HCT116 (cell line): Measurements from ENCODE around the gene AMBP. TPM values are rescaled to one million over a fixed set of nuclear protein-coding genes. Genes with fewer than 3 reads are reported as not detected.

Experiments
- ATAC-seq: fragments of 200-7000 bp; cut with Tn5 transposase; 2 replicates; pipeline ENCODE4 v1.9.1; 2020; ENCODE audit warnings: mild to moderate bottlenecking, moderate library complexity
- BruUV-seq: library from RNA; stranded (reverse); fragments of 400-500 nt; replicated peaks from 2 replicates; lab custom pipeline; 2021; lab: Mats Ljungman, UMichigan
- CTCF ChIA-PET: fragments of 300-600 bp; sonication (Branson Sonifier 250); formaldehyde crosslinking; loops from one replicate; lab custom pipeline; 2021; ENCODE audit warnings: antibody characterized with exemption; lab: Charles Lee
- POLR2A ChIA-PET: fragments of 300-600, 350-600 bp; sonication (Branson Sonifier 250); formaldehyde crosslinking; loops from one replicate; lab custom pipeline; 2021; ENCODE audit warnings: antibody characterized with exemption; lab: Charles Lee
- RAD21 ChIA-PET, 2 experiments: fragments of 300-600 bp; sonication (Branson Sonifier 250); formaldehyde crosslinking; loops; one replicate each; lab custom pipeline; 2023; ENCODE audit warnings: low total read pairs in 2 of 2; ENCODE audit not compliant: uncharacterized antibody in 2 of 2, unreplicated experiment in 2 of 2, low non-redundant PET in 1 of 2; lab: Charles Lee
- DNase-seq: peaks from one replicate; pipeline ENCODE4 v3.0.0-alpha.2; 2010; ENCODE audit warnings: low read depth, low spot score
- H2AFZ ChIP-seq: fragments of 200-600 bp; shearing (Covaris generic), sonication (generic); 2 replicates; pipeline ENCODE4 v1.6.1; 2017; ENCODE audit warnings: low read depth, mixed run types, mixed read lengths, antibody characterized with exemption, low read length; ENCODE audit not compliant: poor library complexity, severe bottlenecking
- H3K27ac ChIP-seq: 2 replicates; pipeline ENCODE4 v1.5.1; 2012; ENCODE audit warnings: low read depth, low read length
- H3K27me3 ChIP-seq: fragments of 200-600 bp; sonication (generic); 2 replicates; pipeline ENCODE4 v1.6.1; 2016; ENCODE audit warnings: mixed run types, low read length, mixed read lengths; ENCODE audit not compliant: insufficient read depth
- H3K36me3 ChIP-seq, 2 experiments: fragments of 200-500 bp in 1 of 2; fragments of 200-600 bp in 1 of 2; sonication (Bioruptor generic) in 1 of 2; sonication (generic) in 1 of 2; 2 replicates each; pipeline versions ENCODE4 v1.5.1 to v1.6.1; 2014 to 2016; ENCODE audit warnings: low read length in 2 of 2, inconsistent platforms in 1 of 2, mixed read lengths in 1 of 2, mixed run types in 1 of 2; ENCODE audit not compliant: insufficient read depth in 2 of 2, control insufficient read depth in 1 of 2
- H3K4me1 ChIP-seq, 2 experiments: fragments of 200-600 bp in 1 of 2; sonication (generic) in 1 of 2; 2 replicates each; pipeline versions ENCODE4 v1.5.1 to v1.6.1; 2012 to 2017; ENCODE audit warnings: low read length in 2 of 2, inconsistent platforms in 1 of 2, mild to moderate bottlenecking in 1 of 2, mixed read lengths in 1 of 2, mixed run types in 1 of 2, moderate library complexity in 1 of 2; ENCODE audit not compliant: insufficient read depth in 2 of 2, control insufficient read depth in 1 of 2
- H3K4me2 ChIP-seq: fragments of 200-600 bp; sonication (generic); 2 replicates; pipeline ENCODE4 v1.6.1; 2017; ENCODE audit warnings: mixed run types, low read length, mixed read lengths
- H3K4me3 ChIP-seq, 2 experiments: fragments of 200-600 bp in 1 of 2; sonication (generic) in 1 of 2; replicated peaks in 1 of 2; 2 replicates each; pipeline ENCODE4 v1.5.1; 2011 to 2016; ENCODE audit warnings: low read length in 2 of 2, control low read depth in 1 of 2, low read depth in 1 of 2, mild to moderate bottlenecking in 1 of 2, mixed read lengths in 1 of 2, mixed run types in 1 of 2
- H3K79me2 ChIP-seq: fragments of 200-600 bp; sonication (generic); 2 replicates; pipeline ENCODE4 v1.6.1; 2017; ENCODE audit warnings: mild to moderate bottlenecking, mixed run types, low read length, moderate library complexity, mixed read lengths; ENCODE audit not compliant: insufficient read depth
- H3K9ac ChIP-seq: fragments of 200-600 bp; sonication (generic); 2 replicates; pipeline ENCODE4 v1.6.1; 2016; ENCODE audit warnings: low read length, mixed read lengths
- H3K9me2 ChIP-seq: fragments of 200-600 bp; sonication (generic), shearing (Covaris generic); 2 replicates; pipeline ENCODE4 v1.6.1; 2017; ENCODE audit warnings: mixed run types, mild to moderate bottlenecking, moderate library complexity; ENCODE audit not compliant: insufficient read depth
- H3K9me3 ChIP-seq, 2 experiments: fragments of 200-500 bp in 1 of 2; fragments of 200-600 bp in 1 of 2; sonication (Bioruptor generic) in 1 of 2; sonication (generic) in 1 of 2; 2 replicates each; pipeline ENCODE4 v1.6.1; 2014 to 2017; ENCODE audit warnings: low read length in 2 of 2, mixed read lengths in 2 of 2, inconsistent platforms in 1 of 2, low read depth in 1 of 2, mild to moderate bottlenecking in 1 of 2, mixed run types in 1 of 2, moderate library complexity in 1 of 2; ENCODE audit not compliant: control insufficient read depth in 1 of 2, insufficient read depth in 1 of 2
- H4K20me1 ChIP-seq: fragments of 200-600 bp; sonication (generic), shearing (Covaris generic); 2 replicates; pipeline ENCODE4 v1.6.1; 2017; ENCODE audit warnings: mixed run types, mild to moderate bottlenecking, moderate library complexity; ENCODE audit not compliant: insufficient read depth
- CEBPB ChIP-seq: IDR thresholded peaks from 2 replicates; pipeline ENCODE4 v1.6.1; 2012; ENCODE audit warnings: low read depth
- EGR1 ChIP-seq: IDR thresholded peaks from 2 replicates; pipeline ENCODE4 v1.6.1; 2012; ENCODE audit warnings: low read depth
- RAD21 ChIP-seq: IDR thresholded peaks from 2 replicates; pipeline ENCODE4 v1.6.1; 2012; ENCODE audit warnings: low read depth, mild to moderate bottlenecking
- intact Hi-C: fragments of 100-400 bp; cut with micrococcal nuclease; formaldehyde crosslinking; loops from 2 replicates; pipeline ENCODE4 v1.10.0; 2022
- total RNA-seq: library from RNA; stranded (reverse); gene quantifications from one replicate; pipeline ENCODE4 v1.2.1, GENCODE V29; 2021; ENCODE audit not compliant: unreplicated experiment
- TF ChIP-seq, protein P1 (sequence below): IDR thresholded peaks from 2 replicates; pipeline ENCODE4 v1.6.1; 2012; ENCODE audit warnings: low read depth

AMBP gene
- total RNA-seq, 1 experiment from 2014 or later: 1.9 TPM

DNA sequence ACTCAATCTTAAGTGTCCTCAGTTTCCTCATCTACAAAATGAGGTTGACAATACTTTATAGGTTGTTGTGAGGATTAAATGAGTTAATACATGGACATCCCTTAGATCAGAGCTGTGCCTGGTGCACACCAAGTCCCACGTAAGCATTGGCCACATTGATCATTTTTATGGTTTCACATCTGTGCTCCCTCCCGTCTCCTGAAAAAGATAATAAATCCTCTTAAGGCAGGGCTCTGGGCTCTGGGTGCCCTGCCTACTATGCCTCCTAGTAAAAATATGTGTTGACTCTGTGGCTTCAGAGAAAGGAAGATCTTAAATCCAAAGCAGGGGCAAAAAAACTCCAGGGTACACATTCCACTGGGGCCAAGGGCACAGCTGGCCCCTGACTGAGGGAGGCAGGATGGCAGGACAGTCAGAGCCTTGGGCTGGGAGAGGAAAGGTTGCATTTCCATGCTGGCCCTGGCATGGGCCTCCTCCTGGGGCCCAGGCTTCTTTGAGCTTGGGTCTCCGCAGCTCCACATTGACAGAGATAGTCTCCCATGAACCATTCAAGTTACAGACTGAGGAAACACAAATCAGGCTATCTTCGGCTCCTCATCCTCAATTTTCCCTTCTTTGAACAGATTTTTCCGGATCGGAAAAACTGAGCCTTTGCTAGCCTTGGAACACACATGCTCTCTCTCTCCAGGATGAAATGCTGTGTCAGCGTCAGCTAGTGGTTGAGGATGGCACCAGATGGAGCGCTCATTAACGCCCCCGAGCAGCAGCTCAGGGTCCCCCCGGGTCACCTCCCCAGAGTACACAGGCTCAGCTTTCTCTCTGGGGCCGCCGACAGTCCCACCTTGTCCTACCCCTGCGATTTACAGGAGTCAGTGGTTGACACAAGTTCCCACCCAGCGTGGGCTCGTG, 43.4 kb upstream of the AMBP start:
- DNase-seq: no peak

More for the DNA sequence above, 43.4 kb upstream of the AMBP start:
- H3K27me3 ChIP-seq: peaks cover 9% of the 10 kb centered on the region; the same call in 1 of the 2 replicates
- no peaks in the 10 kb centered on the region for H3K9me2 ChIP-seq
- no peak overlapping the region for H3K9ac ChIP-seq
- ChIA-PET POLR2A (no interaction called here), RAD21 (no interaction called here), CTCF (no interaction called here)
- TF ChIP-seq, protein P1, sequence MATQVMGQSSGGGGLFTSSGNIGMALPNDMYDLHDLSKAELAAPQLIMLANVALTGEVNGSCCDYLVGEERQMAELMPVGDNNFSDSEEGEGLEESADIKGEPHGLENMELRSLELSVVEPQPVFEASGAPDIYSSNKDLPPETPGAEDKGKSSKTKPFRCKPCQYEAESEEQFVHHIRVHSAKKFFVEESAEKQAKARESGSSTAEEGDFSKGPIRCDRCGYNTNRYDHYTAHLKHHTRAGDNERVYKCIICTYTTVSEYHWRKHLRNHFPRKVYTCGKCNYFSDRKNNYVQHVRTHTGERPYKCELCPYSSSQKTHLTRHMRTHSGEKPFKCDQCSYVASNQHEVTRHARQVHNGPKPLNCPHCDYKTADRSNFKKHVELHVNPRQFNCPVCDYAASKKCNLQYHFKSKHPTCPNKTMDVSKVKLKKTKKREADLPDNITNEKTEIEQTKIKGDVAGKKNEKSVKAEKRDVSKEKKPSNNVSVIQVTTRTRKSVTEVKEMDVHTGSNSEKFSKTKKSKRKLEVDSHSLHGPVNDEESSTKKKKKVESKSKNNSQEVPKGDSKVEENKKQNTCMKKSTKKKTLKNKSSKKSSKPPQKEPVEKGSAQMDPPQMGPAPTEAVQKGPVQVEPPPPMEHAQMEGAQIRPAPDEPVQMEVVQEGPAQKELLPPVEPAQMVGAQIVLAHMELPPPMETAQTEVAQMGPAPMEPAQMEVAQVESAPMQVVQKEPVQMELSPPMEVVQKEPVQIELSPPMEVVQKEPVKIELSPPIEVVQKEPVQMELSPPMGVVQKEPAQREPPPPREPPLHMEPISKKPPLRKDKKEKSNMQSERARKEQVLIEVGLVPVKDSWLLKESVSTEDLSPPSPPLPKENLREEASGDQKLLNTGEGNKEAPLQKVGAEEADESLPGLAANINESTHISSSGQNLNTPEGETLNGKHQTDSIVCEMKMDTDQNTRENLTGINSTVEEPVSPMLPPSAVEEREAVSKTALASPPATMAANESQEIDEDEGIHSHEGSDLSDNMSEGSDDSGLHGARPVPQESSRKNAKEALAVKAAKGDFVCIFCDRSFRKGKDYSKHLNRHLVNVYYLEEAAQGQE: no peak
- TF ChIP-seq RAD21: no peak
- no peak for TF ChIP-seq CEBPB
- TF ChIP-seq EGR1: no peak
- no peaks in the 10 kb centered on the region for H3K36me3 ChIP-seq
- no peaks in the 10 kb centered on the region for H3K4me1 ChIP-seq
- H3K4me2 ChIP-seq: no peak overlapping the region
- intact Hi-C loops: no loop called here
- no peaks in the 10 kb centered on the region for H4K20me1 ChIP-seq
- H3K4me3 ChIP-seq: no peak overlapping the region
- H3K27ac ChIP-seq: no peak overlapping the region
- no peak for ATAC-seq
- BruUV-seq: no TSS peak
- no peaks in the 10 kb centered on the region for H3K9me3 ChIP-seq
- no peak overlapping the region for H2AFZ ChIP-seq
- no peaks in the 10 kb centered on the region for H3K79me2 ChIP-seq
